ENCODE measurements around the gene ERO1B. TPM values are rescaled to one million over a fixed set of nuclear protein-coding genes. Genes with fewer than 3 reads are reported as not detected.

The ERO1B gene
- total RNA-seq, 1 donor from 2014 or later = 1.0 TPM

- TF ChIP-seq, protein P1, sequence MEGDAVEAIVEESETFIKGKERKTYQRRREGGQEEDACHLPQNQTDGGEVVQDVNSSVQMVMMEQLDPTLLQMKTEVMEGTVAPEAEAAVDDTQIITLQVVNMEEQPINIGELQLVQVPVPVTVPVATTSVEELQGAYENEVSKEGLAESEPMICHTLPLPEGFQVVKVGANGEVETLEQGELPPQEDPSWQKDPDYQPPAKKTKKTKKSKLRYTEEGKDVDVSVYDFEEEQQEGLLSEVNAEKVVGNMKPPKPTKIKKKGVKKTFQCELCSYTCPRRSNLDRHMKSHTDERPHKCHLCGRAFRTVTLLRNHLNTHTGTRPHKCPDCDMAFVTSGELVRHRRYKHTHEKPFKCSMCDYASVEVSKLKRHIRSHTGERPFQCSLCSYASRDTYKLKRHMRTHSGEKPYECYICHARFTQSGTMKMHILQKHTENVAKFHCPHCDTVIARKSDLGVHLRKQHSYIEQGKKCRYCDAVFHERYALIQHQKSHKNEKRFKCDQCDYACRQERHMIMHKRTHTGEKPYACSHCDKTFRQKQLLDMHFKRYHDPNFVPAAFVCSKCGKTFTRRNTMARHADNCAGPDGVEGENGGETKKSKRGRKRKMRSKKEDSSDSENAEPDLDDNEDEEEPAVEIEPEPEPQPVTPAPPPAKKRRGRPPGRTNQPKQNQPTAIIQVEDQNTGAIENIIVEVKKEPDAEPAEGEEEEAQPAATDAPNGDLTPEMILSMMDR (conservative IDR thresholded peaks at IDR 0.05) = no peak
- no peaks in the 10 kb centered on the region for H3K27me3 Mint-ChIP-seq (ENCODE audit: low read depth)
- no peaks in the 10 kb centered on the region for H3K4me1 Mint-ChIP-seq
- H3K27ac Mint-ChIP-seq (ENCODE audit: unreplicated experiment) = peak overlapping the region; percentile 67
- no peaks in the 10 kb centered on the region for H3K9me3 Mint-ChIP-seq
- no peak overlapping the region for H3K4me3 Mint-ChIP-seq
- no peak for DNase-seq (ENCODE audit: low read depth, low spot score)
- H3K36me3 Mint-ChIP-seq (ENCODE audit: low read depth) = no peaks in the 10 kb centered on the region
Measured at GRCh38 chr1:236301080-236301957, 19.6 kb upstream of the ERO1B start.

DNA sequence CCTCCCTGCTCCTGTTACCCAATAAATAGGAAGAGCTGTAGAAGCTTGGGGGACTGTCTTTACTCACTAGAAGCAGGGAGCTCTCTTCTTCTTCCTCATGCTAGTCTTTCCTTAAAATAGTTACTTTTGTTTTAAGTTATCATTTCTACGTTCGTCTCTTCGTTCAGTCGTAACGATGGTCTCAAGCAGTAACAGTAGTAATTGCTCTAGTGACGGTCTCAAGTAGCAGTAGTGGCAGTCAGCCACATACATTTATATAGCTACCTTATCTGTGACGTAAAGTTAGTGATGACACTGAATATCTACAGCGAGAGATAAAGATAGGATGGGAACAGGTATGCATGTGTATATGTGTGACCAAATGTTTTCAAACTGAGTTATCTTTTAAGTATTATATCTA lies 15.4 kb upstream of the ERO1B start:
- Mint-ChIP-seq H3K27me3 (ENCODE audit: low read depth) (no peaks in the 10 kb centered on the region), H3K4me1 (no peaks in the 10 kb centered on the region), H3K4me3 (no peak overlapping the region), H3K9me3 (no peaks in the 10 kb centered on the region), H3K27ac (ENCODE audit: unreplicated experiment) (no peak overlapping the region), H3K36me3 (ENCODE audit: low read depth) (no peaks in the 10 kb centered on the region)
- DNase-seq (ENCODE audit: low read depth, low spot score) = no peak
- TF ChIP-seq, protein P1 (conservative IDR thresholded peaks at IDR 0.05) = no peak

- no peak for DNase-seq (ENCODE audit: low read depth, low spot score)
Measured at GRCh38 chr1:236292425-236292824, 10.7 kb upstream of the ERO1B start.

GRCh38 chr1:236289492-236290131 lies 7.9 kb upstream of the ERO1B start:
- Mint-ChIP-seq H3K9me3 (no peaks in the 10 kb centered on the region), H3K4me3 (no peak overlapping the region), H3K4me1 (peaks cover under 1% of the 10 kb centered on the region), H3K36me3 (ENCODE audit: low read depth) (no peaks in the 10 kb centered on the region), H3K27ac (ENCODE audit: unreplicated experiment) (no peak overlapping the region), H3K27me3 (ENCODE audit: low read depth) (peaks cover 19% of the 10 kb centered on the region)
- TF ChIP-seq, protein P1 (conservative IDR thresholded peaks at IDR 0.05) = no peak
- DNase-seq (ENCODE audit: low read depth, low spot score) = no peak

More at GRCh38 chr1:236292425-236292824, 10.7 kb upstream of the ERO1B start:
- H3K27ac Mint-ChIP-seq (ENCODE audit: unreplicated experiment) = no peak overlapping the region
- H3K27me3 Mint-ChIP-seq (ENCODE audit: low read depth) = no peaks in the 10 kb centered on the region
- TF ChIP-seq, protein P1 (conservative IDR thresholded peaks at IDR 0.05) = no peak
- H3K9me3 Mint-ChIP-seq = no peaks in the 10 kb centered on the region
- H3K36me3 Mint-ChIP-seq (ENCODE audit: low read depth) = no peaks in the 10 kb centered on the region
- H3K4me1 Mint-ChIP-seq = no peaks in the 10 kb centered on the region
- no peak overlapping the region for H3K4me3 Mint-ChIP-seq

DNA sequence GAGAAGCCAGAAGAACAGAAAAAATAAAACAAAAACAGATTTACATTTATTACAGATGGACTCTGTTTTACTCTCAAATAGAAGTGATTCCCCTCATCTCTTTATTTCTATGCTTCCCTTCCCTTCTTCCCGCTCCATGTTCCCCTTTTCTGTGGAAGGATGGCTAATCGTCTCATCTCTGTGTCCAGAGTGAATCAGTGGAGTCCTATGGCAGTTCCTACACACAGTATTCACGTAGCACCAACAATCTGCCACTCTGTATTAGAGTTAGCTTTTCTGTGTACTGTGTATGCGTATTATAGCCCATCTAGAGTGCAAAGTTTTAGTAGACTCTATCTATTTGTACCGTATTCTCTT lies 6.8 kb upstream of the ERO1B start:
- Mint-ChIP-seq H3K4me3 (no peak overlapping the region), H3K9me3 (no peaks in the 10 kb centered on the region), H3K36me3 (ENCODE audit: low read depth) (no peaks in the 10 kb centered on the region), H3K4me1 (peaks cover 10% of the 10 kb centered on the region), H3K27me3 (ENCODE audit: low read depth) (peaks cover 29% of the 10 kb centered on the region), H3K27ac (ENCODE audit: unreplicated experiment) (no peak overlapping the region)
- DNase-seq (ENCODE audit: low read depth, low spot score) = no peak
- TF ChIP-seq, protein P1 (conservative IDR thresholded peaks at IDR 0.05) = no peak
